ENCODE results near the gene PWP2. TPM values are rescaled to one million over a fixed set of nuclear protein-coding genes. Genes with fewer than 3 reads are reported as not detected.

PWP2 gene
- polyA plus RNA-seq, 1 donor (not counting 4 experiments of a cell fraction or from before 2014, with no cell fraction given) = 27.3 TPM

DNA sequence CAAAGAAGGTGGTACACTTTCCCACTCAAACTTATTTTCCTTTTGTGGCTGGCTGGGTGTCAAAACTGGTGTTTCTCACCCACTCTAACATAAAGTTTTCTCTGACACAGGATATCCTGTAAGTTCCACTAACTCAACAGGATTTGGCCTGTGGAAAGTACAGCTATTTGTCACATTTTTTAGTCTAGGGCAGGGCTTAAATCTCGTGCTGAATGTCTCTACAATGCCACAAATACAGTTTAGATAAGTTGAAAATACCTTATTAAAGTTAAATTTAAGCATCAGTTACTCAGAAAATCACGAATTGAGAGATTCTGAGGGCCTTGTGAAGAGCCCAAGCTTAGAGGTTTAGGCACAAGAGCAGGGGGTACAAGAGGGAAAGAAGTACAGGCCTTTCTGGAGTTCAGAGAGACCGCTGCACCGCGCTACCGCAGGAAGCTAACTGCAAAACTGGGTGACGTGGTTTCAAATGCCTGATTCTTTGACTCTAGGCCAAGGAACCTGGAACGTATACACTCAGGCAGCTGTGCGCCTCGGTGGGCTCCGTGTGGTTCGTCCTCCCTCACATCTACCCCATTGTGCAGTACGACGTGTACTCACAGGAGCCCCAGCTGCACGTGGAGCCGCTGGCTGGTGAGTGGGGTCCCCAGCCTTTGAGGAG is 23.4 kb upstream of the PWP2 start:
- Histone ChIP-seq H3K79me2 (ENCODE audit: control insufficient read depth, insufficient read depth, low read length) (no peaks in the 10 kb centered on the region), H3K4me3 (ENCODE audit: control insufficient read depth in 2 of 3, extremely low read depth in 1 of 3, insufficient read depth in 2 of 3, low read depth in 1 of 3, low read length in 3 of 3) (no peak overlapping the region), H3K9me1 (ENCODE audit: control insufficient read depth, extremely low read depth, insufficient read depth, low read length) (peaks cover 2% of the 10 kb centered on the region), H3K4me1 (ENCODE audit: control insufficient read depth, extremely low read depth, insufficient read depth, low read length) (peaks cover 7% of the 10 kb centered on the region), H3K27me3 (ENCODE audit: control insufficient read depth, extremely low read depth, insufficient read depth, low read length) (no peaks in the 10 kb centered on the region), H3K27ac (ENCODE audit: control insufficient read depth, insufficient read depth, low read length) (no peak overlapping the region), H3K9ac (ENCODE audit: control insufficient read depth, extremely low read depth, insufficient read depth, low read length) (no peak overlapping the region), H3K4me2 (ENCODE audit: control insufficient read depth, extremely low read depth, insufficient read depth, low read depth, low read length) (no peak overlapping the region), H2AFZ (ENCODE audit: control insufficient read depth, low read length) (no peak overlapping the region), H4K20me1 (ENCODE audit: control insufficient read depth, extremely low read depth, insufficient read depth, low read length) (no peaks in the 10 kb centered on the region), H3K36me3 (ENCODE audit: control insufficient read depth in 2 of 2, extremely low read depth in 1 of 2, insufficient read depth in 2 of 2, low read length in 2 of 2) (peaks cover 34 to 43% of the 10 kb centered on the region in 2 experiments), H3K9me3 (ENCODE audit: control insufficient read depth, low read depth, low read length) (no peaks in the 10 kb centered on the region)
- no peak for TF ChIP-seq CTCF (optimal IDR thresholded peaks at IDR 0.05 in 1 of 3, IDR thresholded peaks at IDR 0.05 in 1 of 3, conservative IDR thresholded peaks at IDR 0.05 in 1 of 3; ENCODE audit: extremely low read depth in 1 of 3, insufficient read depth in 2 of 3, low read length in 3 of 3)
- no peak for TF ChIP-seq EZH2 (IDR thresholded peaks at IDR 0.05; ENCODE audit: low read length)
- no peak for FAIRE-seq
- no peak for DNase-seq (ENCODE audit: low read depth, low spot score)
- dilution Hi-C loops (cut with MboI; ENCODE audit: extremely low pct_ligation_motif_present, low sequenced_read_pairs) = no loop called here

DNA sequence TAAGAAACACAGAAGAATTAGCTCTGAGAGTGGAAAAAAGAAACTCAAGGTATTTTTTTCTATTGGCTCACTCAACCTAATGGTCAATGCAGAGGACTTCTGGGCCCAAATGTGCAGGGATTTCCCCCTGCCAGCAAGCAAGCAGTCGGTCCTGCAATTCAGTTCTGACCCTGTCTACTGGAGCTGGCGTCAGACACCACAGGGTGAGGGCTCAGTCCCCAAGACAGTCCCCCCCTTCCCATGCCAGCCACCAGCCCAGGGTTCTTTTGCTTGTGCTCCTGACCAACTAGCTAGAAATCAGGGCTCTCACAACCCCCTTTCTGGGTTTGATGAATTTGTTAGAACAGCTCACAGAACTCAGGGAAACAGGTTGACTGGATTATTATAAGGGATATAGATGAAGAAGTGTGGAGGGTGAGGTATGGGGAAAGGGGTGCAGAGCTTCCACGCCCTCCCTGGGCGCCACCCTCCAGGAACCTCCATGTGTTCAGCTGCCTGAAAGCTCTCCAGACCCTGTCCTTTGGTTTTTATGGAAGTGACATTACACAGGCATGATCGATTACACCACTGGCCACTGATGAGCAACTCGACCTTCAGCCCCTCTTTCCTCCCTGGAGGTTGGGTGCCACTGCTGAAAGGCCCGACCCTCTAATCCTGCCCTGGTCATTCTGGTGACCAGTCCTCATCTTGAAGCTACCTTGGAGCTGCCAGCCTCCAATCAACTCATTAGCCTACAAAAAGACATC is 22.5 kb upstream of the PWP2 start:
- dilution Hi-C loops (cut with MboI; ENCODE audit: extremely low pct_ligation_motif_present, low sequenced_read_pairs) = no loop called here
- H3K27ac ChIP-seq (ENCODE audit: control insufficient read depth, insufficient read depth, low read length) = no peak overlapping the region

More for the DNA sequence above, 22.5 kb upstream of the PWP2 start:
- Histone ChIP-seq H3K9ac (ENCODE audit: control insufficient read depth, extremely low read depth, insufficient read depth, low read length) (no peak overlapping the region), H3K79me2 (ENCODE audit: control insufficient read depth, insufficient read depth, low read length) (no peaks in the 10 kb centered on the region), H2AFZ (ENCODE audit: control insufficient read depth, low read length) (no peak overlapping the region), H3K27me3 (ENCODE audit: control insufficient read depth, extremely low read depth, insufficient read depth, low read length) (no peaks in the 10 kb centered on the region), H4K20me1 (ENCODE audit: control insufficient read depth, extremely low read depth, insufficient read depth, low read length) (no peaks in the 10 kb centered on the region), H3K4me1 (ENCODE audit: control insufficient read depth, extremely low read depth, insufficient read depth, low read length) (peaks cover 7% of the 10 kb centered on the region), H3K9me3 (ENCODE audit: control insufficient read depth, low read depth, low read length) (no peaks in the 10 kb centered on the region), H3K4me2 (ENCODE audit: control insufficient read depth, extremely low read depth, insufficient read depth, low read depth, low read length) (no peak overlapping the region), H3K9me1 (ENCODE audit: control insufficient read depth, extremely low read depth, insufficient read depth, low read length) (peaks cover 2% of the 10 kb centered on the region), H3K4me3 (ENCODE audit: control insufficient read depth in 2 of 3, extremely low read depth in 1 of 3, insufficient read depth in 2 of 3, low read depth in 1 of 3, low read length in 3 of 3) (no peak overlapping the region), H3K36me3 (ENCODE audit: control insufficient read depth in 2 of 2, extremely low read depth in 1 of 2, insufficient read depth in 2 of 2, low read length in 2 of 2) (peaks cover 33 to 46% of the 10 kb centered on the region in 2 experiments)
- FAIRE-seq (no peak), DNase-seq (ENCODE audit: low read depth, low spot score) (no peak)
- TF ChIP-seq CTCF (optimal IDR thresholded peaks at IDR 0.05 in 1 of 3, IDR thresholded peaks at IDR 0.05 in 1 of 3, conservative IDR thresholded peaks at IDR 0.05 in 1 of 3; ENCODE audit: extremely low read depth in 1 of 3, insufficient read depth in 2 of 3, low read length in 3 of 3) = no peak
- no peak for TF ChIP-seq EZH2 (IDR thresholded peaks at IDR 0.05; ENCODE audit: low read length)

All from keratinocyte (primary cell).